Lung (tissue), 12 donors: ENCODE results near the gene TNKS1BP1. TPM values are rescaled to one million over a fixed set of nuclear protein-coding genes. Genes with fewer than 3 reads are reported as not detected.

Source experiments
- ATAC-seq: fragments of 200-7000 bp; cut with Tn5 transposase; one replicate; pipeline ENCODE4 v1.9.1; 2020; ENCODE audit warnings: moderate number of reproducible peaks; ENCODE audit not compliant: insufficient read depth, low FRiP score
- DNase-seq, 3 donors: peaks; one replicate each; pipeline ENCODE4 v3.0.0-alpha.2; 2013 to 2017
- H3K27ac ChIP-seq, 2 donors: one replicate each; pipeline ENCODE4 v1.5.1; 2013; ENCODE audit warnings: mild to moderate bottlenecking in 2 of 2, moderate library complexity in 2 of 2, control low read depth in 1 of 2, inconsistent platforms in 1 of 2, low read depth in 1 of 2, low read length in 1 of 2
- H3K27me3 ChIP-seq, 3 donors: one replicate each; pipeline ENCODE4 v1.5.1; 2013; ENCODE audit warnings: low read length in 2 of 3; ENCODE audit not compliant: control insufficient read depth in 3 of 3, insufficient read depth in 3 of 3
- H3K36me3 ChIP-seq, 4 donors: one replicate each; pipeline ENCODE4 v1.5.1; 2013; ENCODE audit warnings: low read length in 4 of 4, mild to moderate bottlenecking in 1 of 4, moderate library complexity in 1 of 4; ENCODE audit not compliant: control insufficient read depth in 4 of 4, insufficient read depth in 4 of 4
- H3K4me1 ChIP-seq, 5 donors: one replicate each; pipeline ENCODE4 v1.5.1; 2013; ENCODE audit warnings: low read length in 5 of 5, mild to moderate bottlenecking in 2 of 5, moderate library complexity in 1 of 5; ENCODE audit not compliant: control insufficient read depth in 5 of 5, insufficient read depth in 5 of 5
- H3K4me3 ChIP-seq: one replicate; pipeline ENCODE4 v1.5.1; 2013; ENCODE audit warnings: mild to moderate bottlenecking, control low read depth, moderate library complexity
- H3K9ac ChIP-seq, 2 donors: one replicate each; pipeline ENCODE4 v1.5.1; 2013; ENCODE audit warnings: low read length in 2 of 2, control low read depth in 1 of 2; ENCODE audit not compliant: insufficient read depth in 1 of 2
- H3K9me3 ChIP-seq, 4 donors: one replicate each; pipeline ENCODE4 v1.5.1; 2013; ENCODE audit warnings: low read length in 3 of 4, mild to moderate bottlenecking in 1 of 4, moderate library complexity in 1 of 4; ENCODE audit not compliant: control insufficient read depth in 4 of 4, insufficient read depth in 3 of 4
- CTCF ChIP-seq: IDR thresholded peaks from 2 replicates; pipeline ENCODE4 v1.5.1; 2012; ENCODE audit warnings: mild to moderate bottlenecking; ENCODE audit errors: control extremely low read depth, extremely low read depth
- WGBS, 2 donors: extraction: QIAGEN DNeasy Blood & Tissue Kit; methylation state at CpG; one replicate each; pipeline ENCODE4 v1.1.7; 2013; 5-methylcytosine and 5-hydroxymethylcytosine counted together
- polyA plus RNA-seq, 2 donors: library from polyadenylated mRNA; stranded (reverse); fragments of 200-250 nt; gene quantifications; one replicate each; pipeline ENCODE4 v1.2.1, GENCODE V29; 2013
- total RNA-seq, 2 donors: library from RNA; depleted of rRNA in 1 of 2; stranded (reverse); fragments of >200 nt in 1 of 2; gene quantifications; one replicate each; pipeline ENCODE4 v1.2.1, GENCODE V29; 2014 to 2021
- donor health status: control.
- donor health status: control.
- donor health status: Bipolar disorder and iron deficiency.
- donor health status: healthy.
- donor health status: DM: yes; HTN: yes; CAD: no.

The TNKS1BP1 gene
- total and polyA plus RNA-seq, 4 donors, result 87.0 to 220 (median 139) TPM

- no peak overlapping the region for H3K9ac ChIP-seq
- H3K27me3 ChIP-seq, result no peaks in the 10 kb centered on the region
- ATAC-seq (no peak), DNase-seq (no peak)
- H3K27ac ChIP-seq, result no peak overlapping the region
- WGBS, 2 donors, result 95% methylated on average over 8 of the region's 8 CpGs
- H3K4me1 ChIP-seq, result no peaks in the 10 kb centered on the region
- peaks cover 0 to 5% (median 0%) of the 10 kb centered on the region in 4 donors for H3K9me3 ChIP-seq
- H3K36me3 ChIP-seq, result no peaks in the 10 kb centered on the region
- no peak for TF ChIP-seq CTCF
- H3K4me3 ChIP-seq, result no peak overlapping the region
Measured at GRCh38 chr11:57360991-57361390, 36.2 kb upstream of the TNKS1BP1 start.

GRCh38 chr11:57359896-57360690 lies 35.3 kb upstream of the TNKS1BP1 start:
- Histone ChIP-seq H3K9me3 (peaks cover 0 to 5% (median 0%) of the 10 kb centered on the region in 4 donors), H3K27me3 (no peaks in the 10 kb centered on the region), H3K9ac (no peak overlapping the region), H3K4me3 (no peak overlapping the region), H3K27ac (no peak overlapping the region), H3K4me1 (no peaks in the 10 kb centered on the region), H3K36me3 (no peaks in the 10 kb centered on the region)
- no peak for TF ChIP-seq CTCF
- ATAC-seq (no peak), DNase-seq (no peak)
- 77 to 85% methylated on average over 9 of the region's 9 CpGs for WGBS, 2 donors

- H3K27me3 ChIP-seq, result no peaks in the 10 kb centered on the region
- no peak overlapping the region for H3K27ac ChIP-seq
- no peaks in the 10 kb centered on the region for H3K4me1 ChIP-seq
- H3K9me3 ChIP-seq, result peaks cover 0 to 5% (median 0%) of the 10 kb centered on the region in 4 donors
- no peaks in the 10 kb centered on the region for H3K36me3 ChIP-seq
- ATAC-seq (no peak), DNase-seq (no peak)
- no peak overlapping the region for H3K9ac ChIP-seq
- WGBS, 2 donors, result 90 to 91% methylated on average over 5 of the region's 5 CpGs
- TF ChIP-seq CTCF, result no peak
- H3K4me3 ChIP-seq, result no peak overlapping the region
Measured at GRCh38 chr11:57359396-57359795, 34.6 kb upstream of the TNKS1BP1 start.
